Hematopoietic multipotent progenitor cell treated with erythropoietin and hydrocortisone succinate and interleukin-3 and kit ligand, for 6 days (in vitro differentiated cells): ENCODE data around the gene ZBTB44.
"Not testable (repeated sequence)": the region's sequence is repeated elsewhere in the genome, so short reads cannot be mapped to it uniquely, and the experiment has no call there.

Source experiments
- DNase-seq: peaks from one replicate; pipeline ENCODE4 v3.0.0-alpha.2; 2015

The ZBTB44 gene

DNA sequence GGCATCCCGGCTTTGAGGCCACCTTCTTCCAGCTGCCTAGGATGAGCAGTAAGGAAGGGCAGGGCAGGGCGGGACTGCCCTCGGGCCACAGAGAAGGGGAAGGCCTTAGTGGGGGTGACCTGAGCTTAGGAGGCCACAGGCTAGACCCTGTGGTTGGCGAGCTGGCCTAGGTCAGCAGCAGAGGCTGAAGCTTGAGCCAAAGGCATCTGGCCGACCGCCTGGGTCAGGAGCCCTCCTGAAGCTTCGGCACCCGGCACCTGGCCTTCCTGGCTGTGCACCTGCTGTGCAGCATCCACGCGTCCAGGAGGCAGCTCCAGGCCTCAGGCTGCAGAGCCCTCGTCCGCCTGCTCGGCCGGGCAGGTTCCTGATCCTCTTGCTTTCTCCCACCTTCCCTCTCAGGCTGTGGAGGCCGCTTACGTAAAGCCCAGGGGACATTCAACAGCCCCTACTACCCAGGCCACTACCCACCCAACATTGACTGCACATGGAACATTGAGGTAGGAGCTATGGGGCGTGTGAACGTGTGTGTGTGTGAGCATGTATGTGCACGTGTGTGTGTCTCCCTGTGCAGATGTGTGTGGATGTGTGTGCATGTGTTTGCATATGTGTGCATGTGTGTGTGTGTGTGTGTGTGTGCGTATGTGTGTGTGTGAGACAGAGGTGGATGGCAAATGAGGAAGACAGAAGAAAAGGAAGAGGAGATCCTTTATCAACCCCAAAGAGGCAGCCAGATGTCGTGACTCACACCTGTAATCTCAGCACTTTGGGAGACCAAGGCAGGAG, 120.3 kb downstream of the ZBTB44 start:
- DNase-seq, result no peak

DNA sequence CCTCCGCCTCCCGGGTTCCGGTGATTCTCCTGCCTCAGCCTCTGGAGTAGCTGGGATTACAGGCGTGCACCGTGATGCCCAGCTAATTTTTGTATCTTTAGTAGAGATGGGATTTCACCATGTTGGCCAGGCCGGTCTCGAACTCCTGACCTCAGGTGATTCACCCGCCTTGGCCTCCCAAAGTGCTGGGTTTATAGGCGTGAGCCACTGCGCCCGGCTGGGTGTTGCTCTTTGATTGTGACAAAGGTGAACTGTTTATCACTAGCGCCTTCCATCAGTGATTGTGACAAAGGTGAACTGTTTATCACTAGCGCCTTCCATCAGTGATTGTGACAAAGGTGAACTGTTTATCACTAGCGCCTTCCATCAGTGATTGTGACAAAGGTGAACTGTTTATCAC, 121.2 kb downstream of the ZBTB44 start:
- not testable (repeated sequence) for DNase-seq

DNA sequence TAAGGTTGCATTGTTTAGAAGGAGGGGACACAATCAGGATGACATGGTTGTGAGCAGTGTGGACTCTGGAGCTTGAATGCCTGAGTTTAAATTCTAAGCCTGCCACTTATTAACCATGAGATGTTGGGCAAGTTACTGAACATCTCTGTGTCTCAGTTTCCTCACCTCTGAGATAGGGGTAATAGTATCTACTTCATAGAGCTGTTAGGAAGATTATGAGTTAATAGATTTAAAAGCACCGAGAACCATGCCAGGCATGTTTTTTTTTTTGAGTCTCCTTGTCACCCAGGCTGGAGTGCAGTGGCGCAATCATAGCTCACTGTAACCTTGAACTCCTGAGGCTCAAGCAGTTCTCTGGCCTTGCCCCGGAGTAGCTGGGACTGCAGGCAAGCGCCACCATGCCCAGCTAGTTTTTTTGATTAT, 121.9 kb downstream of the ZBTB44 start:
- DNase-seq, result no peak

DNA sequence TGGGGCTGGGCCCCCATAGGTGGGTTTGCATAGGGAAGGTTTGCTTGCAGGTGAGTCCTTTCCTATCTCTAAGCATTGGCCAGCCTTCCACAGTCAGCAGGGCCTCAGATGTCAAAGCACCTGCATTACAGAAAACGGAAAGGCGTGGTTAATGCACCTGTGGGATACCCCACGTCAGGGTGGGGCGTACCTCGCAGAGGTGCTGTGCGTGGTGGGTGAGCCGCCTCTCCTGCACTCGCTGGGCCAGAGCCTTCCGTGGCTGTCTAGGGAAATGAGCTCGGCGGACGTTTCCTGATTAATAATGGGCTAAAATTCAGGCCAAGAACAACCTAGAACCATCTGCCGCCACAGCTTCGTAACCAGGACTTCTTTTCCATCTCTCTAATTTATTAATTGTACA, 122.8 kb downstream of the ZBTB44 start:
- DNase-seq, result no peak

DNA sequence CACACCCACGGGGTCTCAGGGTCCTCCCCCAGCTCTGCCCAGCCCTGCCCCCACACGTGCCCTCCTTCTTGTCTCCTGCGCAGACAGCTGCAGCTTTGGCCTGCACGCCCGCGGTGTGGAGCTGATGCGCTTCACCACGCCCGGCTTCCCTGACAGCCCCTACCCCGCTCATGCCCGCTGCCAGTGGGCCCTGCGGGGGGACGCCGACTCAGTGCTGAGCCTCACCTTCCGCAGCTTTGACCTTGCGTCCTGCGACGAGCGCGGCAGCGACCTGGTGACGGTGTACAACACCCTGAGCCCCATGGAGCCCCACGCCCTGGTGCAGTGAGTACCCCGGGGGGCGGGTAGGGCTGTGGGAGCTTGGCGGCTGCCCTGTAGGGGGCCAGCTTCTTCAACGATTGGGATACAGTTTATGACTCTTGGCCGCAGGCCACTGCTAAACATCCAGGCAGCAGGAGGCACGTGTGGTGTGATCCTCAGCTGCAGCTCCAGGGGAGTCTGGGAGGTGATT, 124.3 kb downstream of the ZBTB44 start:
- no peak for DNase-seq

DNA sequence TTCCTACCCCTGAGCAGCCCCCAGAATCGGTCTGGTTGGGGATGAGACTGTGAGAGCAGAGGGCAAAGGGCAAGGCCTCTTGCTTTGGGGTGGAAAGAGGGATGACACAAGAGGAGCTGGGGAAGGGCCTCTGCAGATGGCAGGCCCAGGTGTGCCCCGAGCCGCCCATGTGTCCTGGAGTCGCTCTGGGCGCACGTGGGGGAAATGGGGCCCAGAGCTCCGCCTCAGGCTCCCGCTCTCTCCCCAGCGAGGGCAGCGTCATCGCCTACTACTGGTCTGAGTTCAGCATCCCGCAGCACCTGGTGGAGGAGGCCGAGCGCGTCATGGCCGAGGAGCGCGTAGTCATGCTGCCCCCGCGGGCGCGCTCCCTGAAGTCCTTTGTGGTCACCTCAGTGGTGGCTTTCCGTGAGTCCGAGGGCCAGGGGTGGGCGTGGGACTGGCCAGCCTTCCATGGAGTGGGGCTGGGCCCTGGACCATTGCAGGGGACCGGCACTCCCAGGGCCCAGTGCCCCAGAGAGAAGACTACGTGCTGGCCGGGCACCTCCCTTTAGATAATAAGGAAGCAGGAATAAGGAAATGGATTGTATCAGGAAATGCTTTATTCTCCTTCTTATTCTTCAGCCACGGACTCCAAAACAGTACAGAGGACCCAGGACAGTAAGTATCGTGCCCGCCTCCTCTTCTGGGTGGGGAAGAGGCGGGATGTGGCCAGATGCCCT, 125.1 kb downstream of the ZBTB44 start:
- no peak for DNase-seq

DNA sequence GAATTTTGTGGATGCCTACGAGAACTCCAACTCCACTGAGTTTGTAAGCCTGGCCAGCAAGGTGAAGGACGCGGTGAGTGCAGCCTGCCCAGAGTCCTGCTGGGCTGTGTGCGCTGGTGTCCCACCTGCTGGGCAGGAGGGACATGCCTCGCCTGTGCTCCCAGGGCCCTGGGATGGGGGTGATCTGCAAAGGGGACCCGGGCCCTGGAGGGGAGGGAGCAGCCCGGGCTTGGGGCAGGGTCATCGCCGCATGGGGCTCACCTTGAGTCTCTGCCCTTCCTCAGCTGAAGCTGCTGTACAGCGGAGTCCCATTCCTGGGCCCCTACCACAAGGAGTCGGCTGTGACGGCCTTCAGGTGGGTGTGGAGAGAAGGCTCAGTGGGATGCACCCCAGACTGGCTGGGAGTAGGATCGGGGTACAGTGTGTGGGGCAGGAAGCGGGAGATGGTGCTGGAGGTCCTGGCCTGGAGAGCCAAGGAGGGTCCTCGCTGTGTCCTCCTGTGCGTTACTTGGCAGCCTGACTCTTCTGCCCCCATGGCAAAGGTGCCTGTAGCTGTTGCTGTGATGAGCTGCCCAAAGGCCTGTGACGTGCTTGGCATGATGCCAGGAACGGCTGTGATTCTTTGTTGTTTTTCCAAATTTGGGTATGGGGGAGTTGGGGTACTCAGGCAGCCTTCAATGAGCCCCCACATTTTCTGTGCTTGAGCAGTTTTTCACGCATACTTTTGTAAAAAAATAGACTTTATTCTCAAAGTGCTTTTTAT, 126.0 kb downstream of the ZBTB44 start:
- DNase-seq, result no peak

DNA sequence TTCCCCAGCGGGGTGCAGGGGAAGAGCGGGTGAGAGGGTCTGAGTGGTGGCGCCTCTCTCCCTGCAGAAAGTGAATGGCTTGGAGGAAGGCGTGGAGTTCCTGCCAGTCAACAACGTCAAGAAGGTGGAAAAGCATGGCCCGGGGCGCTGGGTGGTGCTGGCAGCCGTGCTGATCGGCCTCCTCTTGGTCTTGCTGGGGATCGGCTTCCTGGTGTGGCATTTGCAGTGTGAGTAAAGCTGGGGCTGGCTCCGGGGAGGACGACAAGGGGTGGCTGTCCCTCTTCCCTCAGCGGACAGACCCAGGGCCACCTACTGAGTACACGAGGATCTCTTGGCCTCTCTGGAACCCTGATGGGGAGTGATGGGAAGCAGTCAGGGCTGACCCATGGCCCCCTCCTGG, 126.7 kb downstream of the ZBTB44 start:
- DNase-seq, result no peak

DNA sequence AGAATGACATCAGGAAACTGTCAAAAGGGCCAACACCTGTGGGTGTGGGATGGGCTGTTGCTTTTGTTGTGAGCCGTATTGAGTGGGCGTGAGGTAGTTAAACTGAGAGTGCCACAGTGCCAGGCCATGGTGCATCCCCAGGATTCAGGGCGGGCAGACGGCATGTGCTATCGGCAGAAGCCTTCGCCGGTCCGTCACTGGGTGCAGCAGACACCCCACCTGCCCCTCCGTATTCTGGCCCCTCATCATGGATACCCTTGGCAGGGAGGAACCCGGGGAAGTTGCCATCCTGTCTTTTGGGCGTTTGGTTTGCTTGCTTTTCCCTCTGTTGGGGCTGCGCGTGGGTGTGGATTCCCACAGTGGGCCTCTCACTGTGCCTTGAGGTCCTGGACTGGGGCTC, 127.6 kb downstream of the ZBTB44 start:
- DNase-seq, result no peak

DNA sequence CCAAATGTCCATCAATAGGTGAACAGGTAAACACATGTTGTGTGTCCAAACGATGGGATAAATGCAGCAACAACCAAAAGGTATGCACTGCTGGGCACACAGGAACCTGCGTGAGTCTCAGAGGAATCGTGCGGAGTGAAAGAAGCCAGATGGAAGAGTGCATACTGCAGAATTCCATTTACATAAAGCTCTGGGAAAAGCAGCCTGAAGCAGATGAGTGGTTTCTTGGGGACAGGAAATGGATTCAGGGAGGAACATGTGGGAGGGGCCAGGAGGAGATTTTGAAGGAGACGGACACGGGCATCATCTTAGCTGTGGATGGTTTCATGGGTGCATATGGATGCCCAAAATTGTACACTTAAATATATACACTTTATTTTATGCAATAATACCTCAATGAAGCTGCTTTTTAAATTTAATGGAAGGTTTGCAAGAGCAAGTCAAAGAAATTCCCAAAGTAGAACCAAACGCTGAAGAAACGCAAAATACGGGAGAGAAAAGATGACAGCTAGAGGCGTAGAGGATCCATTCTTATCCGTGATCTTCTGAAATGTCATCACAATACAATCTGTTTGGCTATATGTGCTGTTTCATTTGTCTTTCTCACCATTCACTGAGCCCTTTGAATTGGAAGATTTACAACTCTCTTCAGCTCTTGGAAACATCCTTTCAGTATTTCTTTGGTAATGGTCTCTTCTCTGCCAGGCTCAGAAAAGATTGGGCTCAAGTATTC, 130.7 kb downstream of the ZBTB44 start:
- no peak for DNase-seq

DNA sequence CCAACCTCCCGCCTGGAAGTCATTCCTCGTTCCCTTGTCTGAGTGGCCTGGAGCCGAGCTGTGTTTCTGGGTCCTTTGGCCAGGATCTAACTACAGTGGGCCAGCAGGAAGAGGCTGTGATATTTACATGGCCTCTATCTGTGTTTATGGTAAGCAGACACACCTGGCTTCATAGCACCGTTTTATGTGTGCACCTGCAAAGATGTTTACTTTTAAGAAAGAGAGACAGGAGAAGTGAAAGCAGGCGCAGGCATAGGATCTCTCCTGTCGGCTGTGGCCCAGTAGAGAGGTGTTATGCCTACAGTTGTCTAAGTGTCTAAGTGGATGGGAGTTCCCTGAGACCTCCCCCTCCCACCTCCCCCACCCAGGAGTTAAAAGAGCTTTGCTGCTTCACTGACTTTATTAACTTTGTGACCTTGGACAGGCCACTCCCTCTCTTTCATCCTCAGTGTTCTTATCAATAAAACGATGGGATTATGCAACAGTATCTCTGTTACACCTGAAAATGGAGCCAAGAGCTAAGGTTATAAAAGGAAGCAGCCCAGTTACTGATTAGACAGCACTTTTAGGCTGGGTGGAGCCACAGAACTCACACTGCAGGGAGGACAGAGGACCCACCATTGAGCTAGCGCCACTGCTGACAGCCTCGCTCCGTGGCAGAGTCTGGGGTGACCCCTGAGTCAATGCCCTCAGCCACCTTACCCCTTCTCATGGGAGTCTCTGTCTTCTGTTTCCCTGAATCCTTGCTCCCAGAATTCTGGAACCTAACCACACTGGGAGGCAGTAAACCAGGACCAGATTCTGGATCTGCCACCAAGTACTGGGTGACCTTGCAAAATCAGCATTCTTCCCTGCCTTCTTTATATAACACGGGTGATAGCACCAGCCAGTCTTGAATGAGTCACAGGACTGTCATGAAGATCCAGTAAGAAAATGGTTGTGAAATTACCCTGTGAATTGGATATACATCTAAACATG, 133.1 kb downstream of the ZBTB44 start:
- no peak for DNase-seq

DNA sequence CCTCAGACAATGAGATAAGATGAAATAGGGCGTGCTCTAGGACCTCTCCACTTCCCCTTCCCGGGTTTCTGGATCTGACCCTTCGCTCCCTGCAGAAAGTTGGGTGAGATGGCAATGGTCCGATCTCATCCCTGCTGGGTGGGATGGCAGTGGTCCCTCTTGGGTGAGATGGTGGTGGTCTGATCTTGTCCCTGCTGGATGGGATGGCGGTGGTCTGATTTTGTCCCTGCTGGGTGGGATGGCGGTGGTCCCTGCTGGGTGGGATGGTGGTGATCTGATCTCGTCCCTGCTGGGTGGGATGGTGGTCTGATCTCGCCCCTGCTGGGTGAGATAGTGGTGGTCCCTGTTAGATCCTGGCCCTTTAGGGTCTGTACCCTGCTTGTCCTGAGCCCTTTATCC, 133.8 kb downstream of the ZBTB44 start:
- DNase-seq, result no peak

DNA sequence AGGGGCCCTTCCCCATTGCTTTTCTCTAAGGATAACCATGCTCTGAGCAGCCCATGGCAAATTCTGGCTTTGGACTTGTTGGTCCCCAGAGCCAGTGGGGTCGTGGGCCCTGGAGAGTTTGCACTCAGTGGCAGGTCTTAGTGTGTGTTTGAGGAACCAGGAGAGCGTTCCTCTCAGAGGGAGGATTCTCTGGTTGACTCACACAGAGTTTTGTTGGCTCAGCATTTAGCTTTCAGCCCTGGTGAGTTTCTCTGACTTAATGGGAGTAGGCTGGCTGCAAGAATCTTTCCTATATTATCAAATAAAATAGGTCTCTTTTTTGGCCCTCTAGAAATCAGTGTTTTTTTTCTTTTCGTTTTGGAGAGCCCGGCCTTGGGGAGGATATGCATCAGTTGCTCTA, 134.2 kb downstream of the ZBTB44 start:
- DNase-seq, result no peak

DNA sequence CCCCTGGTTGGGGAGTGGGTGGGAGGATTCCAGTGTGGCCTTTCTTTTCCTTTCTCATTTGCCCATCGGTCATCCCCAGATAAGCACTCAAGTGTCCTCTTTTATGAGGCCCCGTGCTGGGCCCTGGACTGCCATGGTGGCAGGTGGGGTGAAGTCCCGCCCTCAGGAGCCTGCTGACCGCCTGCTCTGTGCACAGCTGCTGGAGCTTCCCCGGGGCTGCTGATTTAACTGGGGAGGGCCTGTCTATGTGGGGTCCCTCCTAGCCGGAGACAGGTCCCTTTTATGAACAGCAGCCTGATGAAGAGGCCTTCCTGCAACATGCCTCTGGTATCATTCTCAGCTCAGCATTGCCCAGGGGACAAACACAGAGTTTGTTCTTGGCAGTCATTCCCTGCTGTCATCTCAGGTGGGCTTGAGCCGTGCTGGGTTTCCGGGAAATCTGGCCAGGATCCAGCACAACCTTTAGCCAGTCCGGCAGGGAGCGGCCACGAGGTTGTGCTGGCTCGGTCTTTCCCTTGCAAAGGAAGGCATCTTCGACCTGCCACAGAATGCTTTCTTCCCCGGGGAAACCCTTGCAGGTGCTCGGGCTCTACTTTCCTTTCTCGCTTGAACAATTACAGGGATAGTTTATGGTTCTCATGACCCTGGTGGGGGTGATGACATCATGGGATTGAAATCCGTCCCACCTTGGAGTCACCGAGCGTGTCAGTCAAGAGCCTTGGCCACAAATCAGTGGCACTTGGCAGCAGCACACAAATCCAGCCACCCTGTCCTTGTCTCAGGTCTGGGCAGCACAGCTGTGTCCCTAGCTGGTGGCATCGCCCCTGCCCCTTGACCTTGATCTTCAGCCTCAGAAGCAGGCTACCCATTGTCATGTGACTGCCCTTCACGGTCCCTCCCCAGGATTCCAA, 135.1 kb downstream of the ZBTB44 start:
- no peak for DNase-seq

DNA sequence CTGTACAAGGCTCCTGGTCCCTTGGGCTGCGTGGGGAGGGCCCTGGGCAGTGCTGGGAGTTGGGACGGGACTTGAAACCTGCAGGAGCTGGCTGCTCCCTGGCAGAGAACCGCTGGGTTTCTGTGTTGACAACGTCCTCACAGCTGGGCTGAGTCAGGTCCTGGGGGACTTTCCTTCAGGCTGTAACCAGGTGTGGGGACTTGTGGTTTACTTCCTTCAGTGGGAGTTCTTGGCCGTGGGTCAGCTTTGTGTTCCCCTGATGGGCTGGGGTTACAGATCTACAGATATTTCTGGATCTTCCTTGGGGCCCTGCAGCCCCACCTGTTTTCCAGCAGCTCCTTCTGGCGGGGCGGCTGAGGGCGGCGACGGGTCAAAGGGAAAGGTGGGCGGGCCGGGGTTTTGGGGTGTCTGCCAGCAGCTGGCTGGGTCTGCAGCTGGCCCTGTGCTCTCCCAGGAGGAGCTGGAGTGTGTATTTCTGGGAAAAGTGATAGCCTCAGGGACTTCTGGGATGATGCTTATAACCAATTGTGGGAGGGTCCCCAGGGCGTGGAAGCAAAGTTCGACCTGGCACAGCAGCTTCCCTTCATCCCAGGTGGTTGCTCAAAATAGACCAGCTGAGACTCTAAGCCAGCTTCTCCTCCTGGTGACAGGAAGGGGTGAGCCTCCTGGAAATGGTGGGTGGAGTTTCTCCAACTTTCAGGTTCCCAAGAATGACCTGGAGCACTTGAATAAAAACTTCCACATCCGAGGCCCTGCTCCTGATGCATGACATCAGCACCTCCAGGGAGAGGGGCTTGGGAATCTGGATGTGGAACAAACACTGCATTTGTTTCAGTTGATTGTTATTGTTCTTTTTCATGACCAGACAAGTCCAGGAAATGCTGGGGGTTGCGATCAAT, 136.0 kb downstream of the ZBTB44 start:
- no peak for DNase-seq

DNA sequence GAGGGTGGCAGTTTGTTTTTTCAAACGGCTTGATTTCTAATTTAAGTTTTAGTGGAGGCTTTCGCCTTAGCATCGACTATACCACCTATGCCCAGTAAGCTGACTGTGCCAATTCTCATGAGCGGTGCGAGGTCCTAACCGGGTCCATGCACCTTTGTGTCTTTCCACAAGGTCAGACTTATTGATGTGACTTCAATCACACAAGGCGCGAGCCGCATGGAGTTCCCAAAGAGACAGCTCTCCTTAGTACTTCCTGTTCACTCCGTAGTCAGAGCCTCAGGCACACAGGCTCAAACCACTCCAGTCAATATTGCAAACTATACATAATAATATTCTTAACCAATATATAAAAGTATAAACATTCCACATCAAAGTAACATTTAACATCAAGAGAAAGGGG, 136.9 kb downstream of the ZBTB44 start:
- DNase-seq, result no peak
